GM12874 (cell line): Measurements from ENCODE around the gene CST8.

ENCODE experiments used
- CTCF ChIP-seq: IDR thresholded peaks from 2 replicates; pipeline ENCODE4 v1.5.1; 2011; ENCODE audit warnings: low read depth, mild to moderate bottlenecking, control low read depth, low read length, moderate library complexity; ENCODE audit not compliant: insufficient read depth

The CST8 gene

GRCh38 chr20:23537030-23537429 lies 46.1 kb downstream of the CST8 start:
- no peak for TF ChIP-seq CTCF

GRCh38 chr20:23540624-23541023 lies 49.7 kb downstream of the CST8 start:
- TF ChIP-seq CTCF, result no peak

GRCh38 chr20:23541330-23541729 lies 50.4 kb downstream of the CST8 start:
- TF ChIP-seq CTCF, result no peak

- TF ChIP-seq CTCF, result no peak
These were observed 50.9 kb downstream of the CST8 start for GRCh38 chr20:23541776-23542175.

- TF ChIP-seq CTCF, result no peak
These were observed 51.9 kb downstream of the CST8 start for GRCh38 chr20:23542801-23543200.

- TF ChIP-seq CTCF, result no peak
These were observed 53.2 kb downstream of the CST8 start for GRCh38 chr20:23544133-23544532.
